ENCODE results near the gene MORN4. TPM values are rescaled to one million over a fixed set of nuclear protein-coding genes. Genes with fewer than 3 reads are reported as not detected.
A peak's percentile ranks its signal among the peaks of the same experiment; 100 is the strongest.
"Not testable (repeated sequence)": the region's sequence is repeated elsewhere in the genome, so short reads cannot be mapped to it uniquely, and the experiment has no call there.

The MORN4 gene
- total RNA-seq, 1 experiment from 2014 or later = 9.7 TPM

DNA sequence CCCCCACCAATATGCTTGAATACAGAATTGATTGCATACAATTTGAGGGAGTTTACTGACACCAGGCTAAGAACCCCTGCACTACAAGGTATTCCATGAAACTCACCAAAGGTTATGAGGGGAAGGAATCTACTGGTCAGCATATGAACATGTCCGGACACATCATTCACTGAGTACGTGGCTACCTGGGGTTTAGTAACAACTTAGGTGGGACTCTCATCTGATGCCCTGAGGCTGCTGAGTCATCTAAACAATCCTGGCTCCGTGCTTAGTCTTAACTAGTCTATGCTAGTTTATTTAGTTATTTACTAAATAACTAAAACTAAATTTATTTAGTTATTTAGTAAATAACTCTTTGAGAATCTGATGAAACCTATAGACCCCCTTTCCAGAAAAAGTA, 18.5 kb upstream of the MORN4 start:
- Mint-ChIP-seq H3K27me3 (ENCODE audit: insufficient read depth, unreplicated experiment) (no peaks in the 10 kb centered on the region), H3K9me3 (ENCODE audit: unreplicated experiment) (no peaks in the 10 kb centered on the region), H3K27ac (ENCODE audit: unreplicated experiment) (no peak overlapping the region), H3K4me1 (ENCODE audit: low read depth, unreplicated experiment) (peaks cover 13% of the 10 kb centered on the region), H3K36me3 (ENCODE audit: insufficient read depth, unreplicated experiment) (peaks cover 41% of the 10 kb centered on the region), H3K4me3 (ENCODE audit: unreplicated experiment) (no peak overlapping the region)
- Histone ChIP-seq H3K4me1 (peaks cover 13% of the 10 kb centered on the region), H3K27me3 (replicated peaks; ENCODE audit: control insufficient read depth, insufficient read depth, low read length) (no peaks in the 10 kb centered on the region), H3K36me3 (ENCODE audit: control insufficient read depth, insufficient read depth, low read length) (peaks cover 2% of the 10 kb centered on the region; the same call in 1 of the 2 replicates), H3K9me3 (no peaks in the 10 kb centered on the region), H3K4me3 (ENCODE audit: low read depth, low read length) (no peak overlapping the region)
- CTCF ChIA-PET = no interaction called here
- TF ChIP-seq CTCF (IDR thresholded peaks at IDR 0.05; ENCODE audit: insufficient read depth in 1 of 2, low read depth in 1 of 2, low read length in 1 of 2, severe bottlenecking in 1 of 2, unreplicated experiment in 1 of 2) = no peak
- intact Hi-C loops (cut with micrococcal nuclease; ENCODE audit: unreplicated experiment) = no loop called here
- POLR2A ChIA-PET = no interaction called here
- no TSS peak for BruUV-seq (replicated peaks)
- DNase-seq = no peak

DNA sequence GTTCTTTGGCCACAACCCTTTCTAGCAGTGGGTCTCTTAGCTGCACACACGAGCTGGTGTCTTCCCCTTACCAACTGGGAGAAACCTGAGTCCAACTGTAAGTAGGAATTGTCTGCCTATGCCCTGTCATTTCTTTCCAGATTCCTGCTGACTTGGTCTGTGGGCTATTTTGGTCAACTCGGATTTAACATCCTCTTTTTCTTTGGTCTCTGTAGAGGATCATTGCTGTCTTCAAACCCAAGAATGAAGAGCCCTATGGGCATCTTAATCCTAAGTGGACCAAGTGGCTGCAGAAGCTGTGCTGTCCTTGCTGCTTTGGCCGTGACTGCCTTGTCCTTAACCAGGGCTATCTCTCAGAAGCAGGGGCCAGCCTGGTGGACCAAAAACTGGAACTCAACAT, 17.4 kb upstream of the MORN4 start:
- intact Hi-C loops (cut with micrococcal nuclease; ENCODE audit: unreplicated experiment) = no loop called here
- Mint-ChIP-seq H3K4me1 (ENCODE audit: low read depth, unreplicated experiment) (peaks cover 13% of the 10 kb centered on the region), H3K36me3 (ENCODE audit: insufficient read depth, unreplicated experiment) (peaks cover 30% of the 10 kb centered on the region), H3K9me3 (ENCODE audit: unreplicated experiment) (no peaks in the 10 kb centered on the region), H3K27ac (ENCODE audit: unreplicated experiment) (no peak overlapping the region), H3K4me3 (ENCODE audit: unreplicated experiment) (no peak overlapping the region), H3K27me3 (ENCODE audit: insufficient read depth, unreplicated experiment) (no peaks in the 10 kb centered on the region)
- TF ChIP-seq CTCF (IDR thresholded peaks at IDR 0.05; ENCODE audit: insufficient read depth in 1 of 2, low read depth in 1 of 2, low read length in 1 of 2, severe bottlenecking in 1 of 2, unreplicated experiment in 1 of 2) = no peak
- ChIA-PET CTCF (no interaction called here), POLR2A (no interaction called here)
- no peak overlapping the region for H3K4me3 ChIP-seq (ENCODE audit: low read depth, low read length)
- no peaks in the 10 kb centered on the region for H3K9me3 ChIP-seq
- no TSS peak for BruUV-seq (replicated peaks)
- H3K27me3 ChIP-seq (replicated peaks; ENCODE audit: control insufficient read depth, insufficient read depth, low read length) = no peaks in the 10 kb centered on the region
- DNase-seq = no peak
- H3K36me3 ChIP-seq (ENCODE audit: control insufficient read depth, insufficient read depth, low read length) = peaks cover 2% of the 10 kb centered on the region; the same call in 1 of the 2 replicates
- H3K4me1 ChIP-seq = peaks cover 13% of the 10 kb centered on the region

GRCh38 chr10:97649405-97649750, 16.1 kb upstream of the MORN4 start:
- H3K9me3 ChIP-seq; BruUV-seq (replicated peaks); DNase-seq; H3K4me3 Mint-ChIP-seq (ENCODE audit: unreplicated experiment); H3K27me3 Mint-ChIP-seq (ENCODE audit: insufficient read depth, unreplicated experiment); H3K27me3 ChIP-seq (replicated peaks; ENCODE audit: control insufficient read depth, insufficient read depth, low read length); H3K36me3 ChIP-seq (ENCODE audit: control insufficient read depth, insufficient read depth, low read length); H3K4me3 ChIP-seq (ENCODE audit: low read depth, low read length); H3K9me3 Mint-ChIP-seq (ENCODE audit: unreplicated experiment): not testable (repeated sequence)
- Mint-ChIP-seq H3K27ac (ENCODE audit: unreplicated experiment) (peak overlapping the region; percentile 72), H3K4me1 (ENCODE audit: low read depth, unreplicated experiment) (peaks cover 13% of the 10 kb centered on the region), H3K36me3 (ENCODE audit: insufficient read depth, unreplicated experiment) (peaks cover 32% of the 10 kb centered on the region)
- peaks cover 13% of the 10 kb centered on the region for H3K4me1 ChIP-seq
- ChIA-PET POLR2A (interaction anchor here (0.7 kb wide), 1 partner anchor 15 kb away, joined by 11 read pairs; no protein-coding TSS in a partner anchor), CTCF (interaction anchor here (0.7 kb wide), 1 partner anchor 33 kb away, joined by 3 read pairs; no protein-coding TSS in a partner anchor)
- intact Hi-C loops (cut with micrococcal nuclease; ENCODE audit: unreplicated experiment) = loop anchor here (1.0 kb wide), 1 partner anchor 15 kb away; no protein-coding TSS in a partner anchor
